Transverse colon (tissue), 4 donors: ENCODE data around the gene MAGI1.

Experiments
- EP300 ChIP-seq: sonication (generic); formaldehyde crosslinking; IDR thresholded peaks from one replicate; pipeline ENCODE4 v1.6.1; 2017; ENCODE audit warnings: antibody characterized with exemption, low read depth
- POLR2A ChIP-seq: fragments of 450-650 bp; IDR thresholded peaks from one replicate; pipeline ENCODE4 v1.6.1; 2016; ENCODE audit warnings: antibody characterized with exemption, mild to moderate bottlenecking, moderate library complexity
- POLR2AphosphoS5 ChIP-seq, 3 donors: sonication (generic); formaldehyde crosslinking; IDR thresholded peaks; one replicate each; pipeline ENCODE4 v1.6.1; 2016; ENCODE audit warnings: antibody characterized with exemption in 3 of 3
- TF ChIP-seq, protein P1 (sequence below), 5 experiments: fragments of 200-600 bp in 3 of 5; fragments of 450-650 bp in 2 of 5; sonication (generic) in 3 of 5; IDR thresholded peaks; 1 replicate in 2 of 5; 2 replicates in 3 of 5; pipeline ENCODE4 v1.5.1; 2016 to 2017; ENCODE audit warnings: antibody characterized with exemption in 5 of 5, inconsistent platforms in 3 of 5, mild to moderate bottlenecking in 2 of 5, moderate library complexity in 1 of 5

GRCh38 chr3:65951836-65952505 is 86.7 kb downstream of the MAGI1 start:
- TF ChIP-seq, protein P1, sequence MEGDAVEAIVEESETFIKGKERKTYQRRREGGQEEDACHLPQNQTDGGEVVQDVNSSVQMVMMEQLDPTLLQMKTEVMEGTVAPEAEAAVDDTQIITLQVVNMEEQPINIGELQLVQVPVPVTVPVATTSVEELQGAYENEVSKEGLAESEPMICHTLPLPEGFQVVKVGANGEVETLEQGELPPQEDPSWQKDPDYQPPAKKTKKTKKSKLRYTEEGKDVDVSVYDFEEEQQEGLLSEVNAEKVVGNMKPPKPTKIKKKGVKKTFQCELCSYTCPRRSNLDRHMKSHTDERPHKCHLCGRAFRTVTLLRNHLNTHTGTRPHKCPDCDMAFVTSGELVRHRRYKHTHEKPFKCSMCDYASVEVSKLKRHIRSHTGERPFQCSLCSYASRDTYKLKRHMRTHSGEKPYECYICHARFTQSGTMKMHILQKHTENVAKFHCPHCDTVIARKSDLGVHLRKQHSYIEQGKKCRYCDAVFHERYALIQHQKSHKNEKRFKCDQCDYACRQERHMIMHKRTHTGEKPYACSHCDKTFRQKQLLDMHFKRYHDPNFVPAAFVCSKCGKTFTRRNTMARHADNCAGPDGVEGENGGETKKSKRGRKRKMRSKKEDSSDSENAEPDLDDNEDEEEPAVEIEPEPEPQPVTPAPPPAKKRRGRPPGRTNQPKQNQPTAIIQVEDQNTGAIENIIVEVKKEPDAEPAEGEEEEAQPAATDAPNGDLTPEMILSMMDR (IDR thresholded peaks at IDR 0.05), result no peak
- TF ChIP-seq EP300 (no peak), POLR2AphosphoS5 (IDR thresholded peaks at IDR 0.05) (no peak), POLR2A (no peak)
